ENCODE results near the gene UQCRH.

DNA sequence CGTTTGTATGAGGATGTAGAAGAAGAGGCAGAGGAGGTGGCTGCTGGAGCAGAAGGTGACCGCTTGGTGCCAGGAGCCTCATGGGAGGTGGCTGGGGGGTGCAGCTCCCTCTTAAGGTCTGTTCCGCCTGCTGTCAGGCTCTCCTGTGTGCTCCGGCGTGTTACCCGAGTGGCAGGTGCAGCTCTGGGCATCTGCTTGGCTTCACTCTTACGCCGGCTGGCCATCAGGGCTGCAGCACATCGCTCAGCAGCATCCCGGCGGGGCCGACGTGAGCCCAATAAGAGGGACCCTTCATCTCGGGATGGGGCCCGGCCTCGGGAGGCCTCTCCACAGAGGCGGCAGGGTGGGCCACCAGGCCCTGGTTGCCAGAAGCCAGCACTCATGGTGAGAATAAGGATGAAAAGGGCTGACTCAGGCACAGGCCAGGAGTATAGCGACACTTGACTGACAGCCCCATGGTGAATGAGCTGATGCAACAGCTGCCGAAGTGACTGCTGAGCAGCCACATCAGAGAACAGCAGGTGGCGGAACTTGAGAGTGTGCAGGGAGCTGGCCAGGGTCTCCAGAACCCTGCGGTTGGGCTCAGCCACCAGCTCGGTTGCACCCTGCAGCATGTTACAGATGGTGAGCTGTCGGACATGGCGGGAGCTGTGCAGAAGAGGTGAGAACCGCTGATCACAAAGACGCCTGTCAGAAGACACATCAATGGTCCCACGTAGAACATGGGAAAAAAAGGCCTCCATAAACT lies 17.6 kb upstream of the UQCRH start:
- TF ChIP-seq POLR2A (IDR thresholded peaks at IDR 0.05) = no peak
- TF ChIP-seq, protein P1, sequence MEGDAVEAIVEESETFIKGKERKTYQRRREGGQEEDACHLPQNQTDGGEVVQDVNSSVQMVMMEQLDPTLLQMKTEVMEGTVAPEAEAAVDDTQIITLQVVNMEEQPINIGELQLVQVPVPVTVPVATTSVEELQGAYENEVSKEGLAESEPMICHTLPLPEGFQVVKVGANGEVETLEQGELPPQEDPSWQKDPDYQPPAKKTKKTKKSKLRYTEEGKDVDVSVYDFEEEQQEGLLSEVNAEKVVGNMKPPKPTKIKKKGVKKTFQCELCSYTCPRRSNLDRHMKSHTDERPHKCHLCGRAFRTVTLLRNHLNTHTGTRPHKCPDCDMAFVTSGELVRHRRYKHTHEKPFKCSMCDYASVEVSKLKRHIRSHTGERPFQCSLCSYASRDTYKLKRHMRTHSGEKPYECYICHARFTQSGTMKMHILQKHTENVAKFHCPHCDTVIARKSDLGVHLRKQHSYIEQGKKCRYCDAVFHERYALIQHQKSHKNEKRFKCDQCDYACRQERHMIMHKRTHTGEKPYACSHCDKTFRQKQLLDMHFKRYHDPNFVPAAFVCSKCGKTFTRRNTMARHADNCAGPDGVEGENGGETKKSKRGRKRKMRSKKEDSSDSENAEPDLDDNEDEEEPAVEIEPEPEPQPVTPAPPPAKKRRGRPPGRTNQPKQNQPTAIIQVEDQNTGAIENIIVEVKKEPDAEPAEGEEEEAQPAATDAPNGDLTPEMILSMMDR (IDR thresholded peaks at IDR 0.05) = no peak
- no peak for TF ChIP-seq POLR2AphosphoS5 (IDR thresholded peaks at IDR 0.05)

Measured in prostate gland (tissue), 2 donors.